HuH-7.5 (cell line): ENCODE results near the gene CMSS1.

Source experiments
- DNase-seq: peaks from one replicate; pipeline ENCODE4 v3.0.0; 2011; ENCODE audit warnings: low spot score

Gene CMSS1

DNA sequence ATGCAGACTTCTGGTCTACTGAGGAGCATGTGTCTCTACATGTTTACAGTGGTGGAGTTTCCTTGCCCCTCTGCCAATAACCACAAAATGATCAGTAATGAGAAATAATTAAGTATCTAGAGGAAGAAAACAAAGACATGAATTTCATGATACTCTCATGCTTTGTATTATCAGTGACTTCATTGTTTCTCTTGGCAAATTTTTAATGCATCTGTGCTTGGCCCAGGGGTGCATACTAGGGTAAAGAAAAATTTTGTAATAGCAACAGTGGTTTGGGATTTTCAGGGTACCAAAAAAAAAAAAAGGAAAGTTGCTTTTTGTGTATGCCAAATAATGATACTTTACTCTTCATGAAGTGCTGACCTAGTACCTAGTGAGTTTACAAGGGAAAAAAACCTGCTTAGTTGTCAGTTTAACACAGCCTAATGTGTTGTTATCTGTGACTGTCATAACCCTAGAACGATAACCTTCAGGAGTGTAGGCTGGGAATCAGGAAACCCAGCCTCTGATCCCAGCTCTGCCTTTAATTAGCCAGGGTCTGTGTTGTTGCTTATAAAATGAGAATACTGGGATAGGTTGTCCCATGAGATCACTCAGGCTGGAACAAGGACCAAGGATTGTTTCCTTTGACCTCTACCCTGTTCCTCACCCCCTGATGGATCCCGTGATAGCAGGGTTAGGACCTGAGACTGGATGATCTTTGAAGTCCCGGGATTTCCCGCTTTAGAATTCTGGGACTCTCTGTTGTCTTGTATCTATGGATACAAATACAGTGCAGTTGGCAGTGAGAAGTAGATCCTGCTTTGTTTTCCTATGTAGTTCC, 117.5 kb downstream of the CMSS1 start:
- peak; percentile 67 for DNase-seq

DNA sequence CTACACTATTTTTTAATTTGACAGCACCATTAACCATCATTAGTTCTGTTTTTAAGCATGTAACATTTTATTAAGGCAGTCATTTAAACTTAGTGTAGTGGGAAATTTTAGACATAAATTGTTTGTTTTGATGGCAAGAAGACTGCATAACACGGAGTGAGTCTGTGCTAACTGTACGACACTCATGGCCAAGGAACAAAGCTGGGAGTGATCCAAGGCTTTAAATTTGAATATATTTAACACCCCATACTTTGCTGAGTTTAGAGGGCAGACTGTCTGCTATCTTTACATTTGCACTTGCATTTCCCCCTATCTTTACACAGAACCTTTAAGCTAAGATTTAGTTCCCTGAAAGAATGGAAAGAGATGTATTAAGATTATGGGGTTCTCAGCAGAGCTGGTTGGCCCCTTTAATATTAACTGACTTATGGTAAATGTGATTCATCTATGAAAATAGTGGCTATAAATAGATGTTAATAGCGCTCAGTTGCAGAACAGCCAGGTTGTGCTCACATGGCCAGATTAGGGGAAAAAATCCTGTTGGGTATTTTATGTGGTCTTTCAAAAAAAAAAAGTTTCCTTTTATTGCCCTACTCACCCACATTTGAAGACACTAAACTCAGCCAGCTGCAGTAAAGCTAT, 120.7 kb downstream of the CMSS1 start:
- DNase-seq: no peak

DNA sequence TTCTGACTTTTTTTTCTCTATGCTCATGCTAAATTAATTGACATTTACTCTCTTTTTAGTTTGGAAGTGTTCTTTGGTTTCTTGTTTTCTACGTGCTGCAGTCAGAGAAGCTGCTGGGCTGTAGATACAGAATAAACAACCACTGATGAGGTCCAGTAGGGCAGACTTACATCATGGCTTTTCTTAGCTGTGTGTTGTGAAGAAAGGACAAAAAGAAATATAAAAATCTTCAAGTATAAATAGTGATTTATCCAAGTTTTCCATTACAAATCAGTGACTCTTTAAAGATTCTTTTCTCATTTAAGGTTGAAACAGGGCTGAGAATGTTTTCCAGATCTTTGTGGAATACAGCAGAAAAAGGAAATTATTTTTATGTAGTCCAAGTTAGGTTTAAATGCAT, 122.2 kb downstream of the CMSS1 start:
- no peak for DNase-seq

DNA sequence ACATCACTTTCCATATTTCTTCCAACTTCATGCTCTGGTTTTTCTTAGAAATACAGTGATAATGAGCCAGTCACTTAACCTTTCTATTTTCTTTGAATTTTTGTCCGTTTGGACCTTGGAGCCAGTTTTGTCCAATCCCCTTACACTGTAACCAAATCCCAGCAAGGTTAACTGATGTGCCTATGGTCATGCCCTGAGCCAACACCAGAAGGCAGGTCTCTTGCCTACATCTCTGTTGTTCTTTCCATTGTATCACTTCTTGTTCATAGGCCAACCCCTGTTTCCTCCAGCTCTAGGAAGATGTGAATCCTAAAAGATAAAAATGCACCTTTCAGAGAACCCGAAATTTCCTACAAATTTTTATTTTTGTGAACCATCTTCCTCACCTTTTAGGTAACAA, 122.7 kb downstream of the CMSS1 start:
- DNase-seq: no peak

DNA sequence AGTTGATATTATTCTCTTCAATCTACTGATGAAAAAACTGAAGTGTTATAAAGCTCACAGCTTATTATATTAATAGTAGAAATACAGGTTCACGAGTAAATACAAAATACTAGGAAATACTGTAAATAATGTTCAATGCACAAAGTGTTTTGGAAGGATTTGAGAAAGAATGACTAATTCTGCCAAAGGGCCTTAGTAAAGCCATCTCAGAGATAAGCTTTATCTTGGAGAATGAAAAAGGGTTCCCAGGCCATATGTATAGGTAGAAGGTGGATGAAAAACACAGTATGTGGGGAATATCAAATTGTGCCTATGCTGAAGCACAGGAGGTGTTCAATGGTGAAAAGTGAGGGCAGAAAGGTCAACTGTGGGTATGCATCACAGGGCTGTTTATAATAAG, 123.5 kb downstream of the CMSS1 start:
- DNase-seq: no peak

DNA sequence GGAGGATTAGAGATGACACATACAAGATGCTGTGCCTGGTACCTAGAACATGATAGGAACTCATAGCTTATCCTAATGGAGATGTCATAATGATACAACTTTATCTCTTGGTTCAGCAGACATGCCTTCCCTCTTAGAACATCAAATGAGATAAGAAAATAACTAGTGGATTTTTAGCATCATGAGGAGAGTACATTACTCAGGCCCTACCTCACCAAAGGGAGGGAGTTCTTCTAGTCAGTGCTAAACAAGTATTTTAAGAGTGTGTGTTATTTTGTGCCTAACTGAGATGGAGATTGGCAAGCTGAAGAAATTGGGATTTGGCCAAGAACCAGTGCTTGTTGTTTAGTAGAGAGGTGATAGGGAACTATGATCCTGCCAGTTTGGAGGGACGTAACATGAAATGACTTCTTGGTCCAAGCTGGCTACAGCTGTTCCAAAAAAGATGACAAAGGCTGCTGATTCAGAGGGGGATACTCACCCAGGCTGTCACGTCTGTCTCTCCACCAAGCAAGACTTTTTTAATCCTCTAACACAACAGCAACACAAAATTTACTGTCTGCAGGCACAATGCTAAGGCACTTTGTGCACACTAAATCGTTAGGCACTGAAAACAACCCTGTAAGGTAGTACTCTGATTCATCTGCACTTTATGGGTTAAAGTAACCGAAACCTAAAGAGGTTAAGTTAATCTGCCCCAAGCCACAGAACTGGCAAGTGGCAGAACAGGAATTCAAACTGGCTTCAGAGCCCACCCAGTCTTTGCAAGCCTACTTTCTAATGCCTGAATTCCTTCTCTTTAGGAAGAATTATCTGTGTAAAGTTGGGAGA, 126.5 kb downstream of the CMSS1 start:
- DNase-seq: no peak

DNA sequence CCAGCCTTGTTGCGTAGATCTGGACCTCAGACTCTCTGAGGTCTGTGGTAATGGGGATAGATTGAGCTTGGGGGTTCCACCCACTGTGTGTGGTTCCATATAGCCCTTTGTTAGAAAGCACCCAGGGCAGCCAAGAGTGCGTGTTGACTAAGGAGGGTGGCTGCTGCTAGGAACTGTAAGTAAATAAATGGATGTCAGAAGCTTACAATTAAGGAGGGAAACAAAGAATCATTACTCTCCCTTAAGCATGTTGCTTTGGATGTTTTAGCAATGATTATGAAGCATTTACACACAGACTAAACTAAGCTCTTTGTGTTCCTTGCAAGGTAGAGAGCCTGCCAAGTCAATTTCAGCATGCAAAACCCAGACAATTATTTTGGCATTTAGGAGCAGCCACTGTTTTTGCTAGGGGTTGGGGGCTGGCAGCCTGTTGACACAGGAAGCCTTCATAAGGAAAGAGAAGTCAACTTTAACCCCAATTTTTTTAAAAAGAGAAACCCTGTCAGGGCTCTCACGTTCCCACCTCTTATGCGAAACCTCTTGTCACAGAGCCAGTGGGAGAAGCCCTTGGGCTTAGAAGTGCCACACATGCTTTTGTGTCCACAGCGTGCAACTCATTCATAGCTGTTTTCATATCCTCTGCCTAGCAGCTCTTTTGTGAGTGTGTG, 127.8 kb downstream of the CMSS1 start:
- no peak for DNase-seq

DNA sequence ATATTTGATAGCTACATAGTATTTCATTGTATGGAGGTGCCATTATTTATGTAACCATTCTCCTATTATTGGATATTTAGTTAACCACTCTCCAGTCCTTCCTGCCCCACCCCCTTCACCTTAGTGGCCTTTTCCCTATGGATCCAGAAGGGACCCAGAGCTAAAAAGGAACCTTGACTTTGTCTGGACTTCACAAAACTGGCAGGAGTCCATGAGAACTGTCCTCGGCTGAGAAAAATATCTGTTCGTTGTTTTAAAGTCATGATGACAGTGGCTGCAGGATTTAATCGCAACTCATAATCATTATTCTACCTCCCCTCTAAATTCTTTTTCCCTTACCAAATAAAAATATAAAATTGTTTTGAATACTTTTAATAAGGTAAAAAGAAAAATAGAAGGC, 129.7 kb downstream of the CMSS1 start:
- no peak for DNase-seq

DNA sequence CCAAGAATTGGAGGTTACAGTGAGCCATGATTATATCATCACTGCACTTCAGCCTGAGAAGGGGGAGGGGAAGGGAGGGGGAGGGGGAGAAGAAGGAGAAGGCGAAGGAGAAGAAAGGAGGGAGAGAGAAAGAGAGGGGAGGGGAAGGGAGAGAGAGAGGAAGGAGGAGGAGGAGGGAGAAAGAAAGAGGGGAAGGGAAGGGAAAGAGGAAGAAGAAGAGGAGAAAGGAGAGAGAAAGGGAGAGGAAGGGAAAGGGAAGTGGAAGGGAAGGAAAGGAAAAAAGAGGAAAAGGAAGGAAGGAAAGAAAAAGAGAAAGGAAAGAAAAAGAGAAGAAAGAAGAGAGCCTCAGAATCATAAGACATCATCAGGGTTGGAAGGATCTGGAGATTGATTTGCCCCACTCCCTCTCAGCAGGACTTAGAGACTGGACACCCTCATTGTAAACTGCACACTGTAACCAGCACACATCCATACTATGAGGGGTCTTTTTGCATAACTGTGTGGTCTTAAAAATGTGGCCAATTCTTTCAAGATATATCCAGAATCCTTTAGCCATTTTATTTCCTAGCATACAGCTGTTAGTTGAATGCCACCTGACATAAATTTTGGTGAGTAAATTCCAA, 130.9 kb downstream of the CMSS1 start:
- no peak for DNase-seq

DNA sequence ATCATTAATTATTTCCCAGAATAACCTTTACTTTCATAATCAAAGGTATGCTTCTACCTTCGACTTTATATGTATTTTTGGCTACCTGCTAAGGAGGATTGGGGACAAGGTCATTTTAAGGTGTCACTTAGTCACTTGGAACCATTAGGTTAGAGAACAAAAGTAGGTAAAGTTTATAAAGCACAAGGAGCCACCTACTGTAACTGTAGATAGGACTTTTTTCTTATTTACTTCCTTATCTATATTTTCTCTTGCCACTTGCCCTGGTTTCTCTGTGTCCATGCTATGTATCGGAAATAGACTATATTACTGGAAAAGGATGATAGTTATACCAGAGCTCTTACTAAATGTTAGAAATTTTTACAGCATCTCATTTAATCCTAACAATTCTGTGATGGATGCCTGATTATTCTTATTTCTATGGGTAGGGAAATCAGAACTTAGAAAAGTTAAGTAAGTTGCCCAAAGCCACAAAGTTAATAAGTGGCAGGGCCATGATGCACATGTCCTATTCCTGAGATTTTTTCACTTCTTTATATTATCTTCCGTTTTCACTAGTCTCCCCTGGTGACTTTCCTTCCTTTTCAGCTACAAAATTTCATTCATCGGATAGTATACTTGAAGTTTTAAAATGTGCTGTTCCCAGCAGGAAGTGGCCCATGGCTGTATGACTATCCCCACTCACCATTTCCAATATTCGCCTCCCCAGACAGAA, 132.5 kb downstream of the CMSS1 start:
- no peak for DNase-seq

DNA sequence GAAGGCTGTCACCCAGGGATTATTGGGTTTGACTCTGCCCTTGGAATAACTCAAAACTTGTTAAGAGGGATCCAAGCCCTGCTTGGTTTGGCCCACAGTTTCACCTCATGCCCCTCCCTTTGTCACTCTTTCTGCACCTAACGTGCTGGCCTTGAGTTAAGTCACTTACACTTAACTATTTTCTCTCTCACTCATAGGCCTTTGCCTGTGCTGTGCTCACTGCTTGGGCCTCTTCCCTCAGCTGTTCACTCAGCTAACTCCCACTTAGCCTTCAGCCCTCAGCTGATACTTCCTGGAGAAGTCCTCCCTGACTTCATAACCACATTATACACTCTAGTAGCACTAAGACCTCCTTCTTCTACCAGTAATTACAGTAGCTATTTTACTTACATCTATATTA, 133.3 kb downstream of the CMSS1 start:
- no peak for DNase-seq

DNA sequence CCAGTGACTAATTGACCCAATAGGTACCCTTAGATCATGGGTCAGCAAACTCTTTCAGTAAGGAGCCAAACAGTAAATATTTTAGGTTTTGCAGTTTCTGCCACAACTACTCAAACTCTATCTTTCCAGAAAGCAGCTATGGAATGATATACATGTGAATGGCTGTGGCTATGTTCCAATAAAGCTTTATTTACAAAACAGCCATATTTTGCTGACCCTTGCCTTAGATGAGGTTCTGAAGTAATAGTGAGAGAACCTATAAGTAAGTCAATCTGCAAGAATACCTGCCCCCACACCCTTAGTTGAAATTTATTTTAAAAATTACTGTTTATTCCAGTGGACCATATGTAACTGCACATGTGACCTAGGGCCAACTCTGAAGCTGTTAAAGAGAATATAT, 134.0 kb downstream of the CMSS1 start:
- no peak for DNase-seq

DNA sequence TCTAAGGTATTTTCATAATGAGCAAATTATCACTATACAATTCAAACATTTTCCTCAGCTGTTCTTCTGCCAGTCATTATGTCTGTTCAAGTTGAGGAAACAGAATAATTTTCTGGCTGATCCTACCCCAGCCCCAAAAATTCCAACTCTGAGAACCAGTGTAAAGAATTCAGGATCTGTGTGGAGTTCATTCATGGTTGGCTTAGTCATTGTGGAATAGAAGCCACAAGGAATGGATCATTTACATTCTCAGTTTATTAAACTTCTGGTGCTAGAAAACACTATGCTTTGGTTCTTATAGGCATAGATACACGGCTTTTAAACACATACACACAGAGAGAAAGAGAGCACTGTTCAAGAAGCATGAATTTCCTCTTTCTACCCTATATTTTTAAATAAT, 134.6 kb downstream of the CMSS1 start:
- no peak for DNase-seq

DNA sequence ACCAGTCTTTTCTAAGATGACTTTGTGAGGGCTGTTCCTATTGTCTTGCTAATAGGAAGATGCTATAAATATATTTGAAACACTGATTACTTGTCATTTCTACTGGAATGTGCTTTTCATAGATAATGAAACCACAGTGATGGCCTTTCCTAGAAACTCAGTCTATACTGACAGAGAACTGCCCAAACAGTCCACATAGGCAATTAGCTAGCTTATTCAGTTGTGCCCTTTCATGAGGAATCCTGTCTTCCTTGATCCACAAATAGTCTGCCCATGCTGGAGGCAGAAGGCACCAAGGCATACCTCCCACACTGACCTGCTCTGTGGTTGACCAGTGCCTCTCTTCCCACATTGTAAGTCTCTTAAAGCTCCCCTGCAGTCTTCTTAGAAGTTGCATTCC, 135.9 kb downstream of the CMSS1 start:
- DNase-seq: no peak

DNA sequence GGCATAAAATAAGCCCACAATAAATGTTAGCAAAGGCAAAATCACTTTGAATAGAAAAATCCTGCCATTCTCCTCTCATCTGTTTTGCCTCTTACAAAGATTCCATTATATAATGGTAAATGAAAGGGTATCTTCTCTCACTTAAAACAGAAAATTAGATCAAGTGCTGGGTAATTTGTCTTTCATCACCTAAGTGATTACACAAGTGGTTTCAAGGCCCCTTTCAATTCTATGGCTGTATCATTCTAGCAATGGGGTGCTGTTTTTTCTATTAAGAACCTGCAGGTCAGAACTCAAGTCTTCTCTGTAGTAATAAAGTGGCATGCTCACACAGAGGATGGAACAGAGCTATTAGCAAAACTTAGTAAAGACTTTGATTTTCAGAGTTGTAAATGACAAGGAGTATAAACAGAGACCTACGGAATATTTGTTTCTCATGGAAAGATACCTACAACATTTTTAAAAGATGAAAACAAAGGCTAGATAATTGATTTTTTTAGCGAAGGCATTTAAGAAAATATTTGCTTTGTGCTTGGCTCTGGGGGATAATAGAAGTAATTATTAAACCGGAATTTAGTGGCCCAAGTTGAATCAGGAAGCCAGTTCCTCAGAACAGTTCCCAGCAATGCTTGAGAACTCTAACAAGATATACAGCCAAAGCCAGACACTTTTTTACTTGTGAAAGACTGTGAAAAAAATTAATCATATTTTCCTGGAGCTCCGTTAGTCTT, 137.4 kb downstream of the CMSS1 start:
- DNase-seq: no peak

DNA sequence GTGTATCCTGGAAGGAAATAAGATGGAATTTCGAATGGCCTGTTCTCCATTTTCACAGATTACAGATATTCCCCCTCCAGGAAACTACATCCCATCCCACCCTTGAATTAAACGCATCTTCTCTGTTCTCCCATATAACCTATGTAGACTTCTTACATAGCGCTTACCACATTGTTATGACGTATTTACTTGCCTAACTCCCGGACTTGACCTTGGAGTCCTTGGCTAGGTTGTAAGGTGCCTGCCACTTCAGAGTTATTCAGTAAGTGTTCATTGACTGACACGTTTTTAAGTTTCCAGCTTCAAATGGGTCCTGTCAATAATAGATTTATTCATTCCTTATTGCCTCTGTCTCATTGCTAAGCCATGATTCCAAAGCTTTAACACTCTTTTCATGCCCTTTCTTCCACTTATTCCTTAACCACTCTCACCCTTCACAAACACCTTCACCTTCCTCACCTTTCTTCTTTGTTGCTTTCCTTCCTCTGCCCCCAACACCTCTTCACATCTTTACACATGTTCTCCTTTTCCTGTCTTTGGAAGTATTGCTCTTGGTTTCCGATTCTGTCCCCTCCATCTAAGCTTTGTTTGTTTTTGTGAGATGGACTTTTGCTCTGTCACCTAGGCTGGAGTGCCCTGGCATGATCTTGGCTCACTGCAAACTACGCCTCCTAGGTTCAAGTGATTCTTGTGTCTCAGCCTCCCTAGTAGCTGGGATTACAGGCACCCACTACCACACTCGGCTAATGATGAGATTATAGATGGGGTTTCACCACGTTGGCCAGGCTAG, 138.3 kb downstream of the CMSS1 start:
- no peak for DNase-seq

DNA sequence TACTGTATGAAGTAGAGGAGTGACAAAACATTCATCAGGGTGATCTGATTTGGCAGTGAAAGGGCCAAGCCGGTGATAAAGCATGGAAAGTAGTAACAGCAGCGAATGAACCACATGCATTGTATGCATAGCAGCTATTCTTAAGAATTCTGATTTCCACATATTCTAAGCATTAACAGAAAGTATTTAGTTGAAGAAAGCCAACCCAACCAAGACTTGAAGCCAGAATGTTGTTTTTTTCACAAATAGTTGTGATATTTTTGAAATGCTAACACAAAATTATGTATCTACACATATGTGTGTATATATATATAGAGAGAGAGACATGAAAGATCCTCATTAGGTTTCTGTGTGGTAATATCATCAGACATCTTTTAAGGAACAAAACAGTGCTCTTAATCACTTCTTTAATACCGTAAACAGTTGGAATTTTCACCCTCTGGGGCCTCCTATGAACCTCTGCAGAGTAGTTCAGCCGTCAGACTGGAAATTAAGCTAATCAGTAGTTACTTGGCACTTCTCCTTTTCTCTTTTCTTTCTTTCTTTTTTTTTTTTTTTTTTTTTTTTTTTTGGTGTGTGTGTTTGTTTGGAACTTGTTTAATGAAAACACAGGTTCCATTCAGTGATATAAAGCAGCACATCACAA, 139.6 kb downstream of the CMSS1 start:
- DNase-seq: no peak

DNA sequence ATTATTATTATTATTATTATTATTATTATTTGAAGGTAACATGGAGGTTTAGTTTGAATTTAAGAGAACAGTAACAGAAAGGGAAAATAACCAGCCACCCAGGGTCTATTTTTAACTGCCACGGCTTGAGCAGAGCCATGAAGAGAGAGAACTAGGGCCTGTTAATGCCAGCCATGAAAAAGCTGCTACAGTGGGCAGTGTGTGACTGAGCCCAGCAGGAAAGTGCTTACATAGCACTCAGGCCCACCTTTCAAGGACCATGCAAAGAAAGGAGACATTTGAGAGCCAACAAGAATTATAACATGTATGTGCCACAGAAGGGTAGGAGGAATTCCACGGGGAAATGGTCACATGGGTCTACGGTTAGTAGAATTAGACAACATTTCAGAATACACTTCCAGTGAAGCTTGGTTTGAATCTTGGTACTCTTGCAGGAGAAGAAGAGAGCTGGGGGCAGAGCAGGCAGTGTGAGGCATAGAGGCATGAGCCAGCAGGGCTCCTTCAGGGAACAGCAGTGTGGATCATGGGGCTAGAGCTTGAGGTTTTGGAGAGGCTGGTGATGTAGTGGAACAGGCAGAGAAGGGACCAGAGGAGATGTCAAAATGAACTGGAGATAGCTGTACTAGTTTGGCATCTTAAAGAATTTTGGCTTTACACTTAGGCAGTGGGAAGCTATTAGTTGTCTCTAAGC, 140.7 kb downstream of the CMSS1 start:
- no peak for DNase-seq
